ENCODE data around the gene ISOC2. TPM values are rescaled to one million over a fixed set of nuclear protein-coding genes. Genes with fewer than 3 reads are reported as not detected.

The ISOC2 gene
- total and polyA plus RNA-seq, 9 of the 15 experiments (the other 6 are each of a cell fraction or from before 2014, with no cell fraction given), result 1.2 to 229 (median 58.3) TPM

DNA sequence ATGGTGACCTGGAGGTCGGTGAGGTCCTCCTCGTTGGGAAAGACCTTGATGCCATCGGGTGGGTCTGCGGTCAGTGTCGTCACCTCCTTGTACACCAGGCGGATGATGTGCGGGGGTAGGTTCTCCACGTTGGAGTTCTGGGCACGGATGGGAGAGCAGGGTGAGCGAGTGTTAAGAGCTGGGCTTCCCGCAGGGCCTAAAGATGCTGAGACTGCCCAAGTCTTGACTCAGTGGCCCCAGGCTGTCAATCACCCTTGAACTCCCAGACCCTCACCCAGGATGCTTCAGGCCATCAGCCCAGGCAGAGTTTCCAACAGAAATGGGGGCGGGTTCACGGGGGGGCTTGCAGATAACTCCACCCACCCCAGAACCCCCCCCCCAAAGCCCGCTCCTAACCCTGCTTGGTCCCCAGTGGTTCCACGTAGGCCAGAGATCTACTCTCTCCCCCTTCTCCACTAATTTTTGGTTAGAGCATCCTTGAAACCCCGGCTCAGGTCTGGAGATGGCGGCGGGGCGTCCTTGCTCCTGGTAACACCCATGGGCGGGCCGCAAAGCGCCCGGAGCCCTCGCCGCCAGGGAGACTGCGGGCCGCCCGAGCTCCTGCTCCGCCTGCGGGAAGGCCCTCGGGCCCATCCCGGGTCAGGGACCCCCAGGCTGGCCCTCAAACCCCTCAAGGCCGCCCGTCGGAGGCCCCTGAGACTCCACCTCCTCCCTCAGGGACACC is 54.5 kb downstream of the ISOC2 start (continued):
- TF ChIP-seq, protein P1, sequence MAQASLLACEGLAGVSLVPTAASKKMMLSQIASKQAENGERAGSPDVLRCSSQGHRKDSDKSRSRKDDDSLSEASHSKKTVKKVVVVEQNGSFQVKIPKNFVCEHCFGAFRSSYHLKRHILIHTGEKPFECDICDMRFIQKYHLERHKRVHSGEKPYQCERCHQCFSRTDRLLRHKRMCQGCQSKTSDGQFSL (CRISPR knock-in tag; IDR thresholded peaks at IDR 0.05), result no peak
- TF ChIP-seq, protein P1 (tag; IDR thresholded peaks at IDR 0.05), result peak in 1 of 2 experiments; percentile 58; a peak in 1 of 4 replicates
- TF ChIP-seq HDGF (IDR thresholded peaks at IDR 0.05), result no peak
- peak in 1 of 2 experiments; percentile 29; a peak in 1 of 4 replicates for TF ChIP-seq SRF (CRISPR knock-in tag; IDR thresholded peaks at IDR 0.05)
- no peak for TF ChIP-seq EP300 (IDR thresholded peaks at IDR 0.05; ENCODE audit: low read length)

DNA sequence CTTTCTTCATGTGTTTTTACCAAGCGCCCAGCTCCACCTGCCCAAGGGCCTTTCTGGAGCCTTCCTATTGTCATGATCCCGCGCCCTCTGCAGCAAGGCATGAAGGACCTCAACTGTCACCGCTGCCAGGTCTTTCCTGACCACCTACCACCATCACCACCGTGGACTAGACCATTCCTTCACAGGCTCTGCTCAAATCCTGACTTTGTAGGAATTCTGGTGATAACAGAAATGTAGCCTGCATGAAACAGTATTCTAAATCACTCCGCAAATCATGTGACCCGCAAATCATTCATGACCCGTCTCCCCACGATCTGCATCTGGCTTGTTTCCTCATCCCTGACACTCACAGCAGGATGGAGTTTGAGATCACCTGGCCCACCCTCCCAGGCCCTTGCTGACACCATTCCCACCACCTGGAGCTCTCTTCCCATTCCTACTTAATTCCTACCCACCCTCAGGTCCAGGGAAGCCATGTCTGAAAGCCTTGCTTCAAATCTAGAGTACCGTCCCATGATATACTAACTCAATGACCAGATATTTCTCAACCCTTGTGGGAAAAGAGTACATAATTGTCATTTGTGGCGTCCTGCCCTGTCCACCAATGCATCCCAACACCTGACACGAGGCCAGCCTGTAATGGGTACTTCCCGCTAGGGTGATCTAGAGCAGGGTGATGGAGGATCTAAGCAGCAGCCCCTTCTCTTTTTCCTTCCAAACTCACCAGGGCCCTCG is 55.2 kb downstream of the ISOC2 start:
- DNase-seq (ENCODE audit: extremely low read depth in 1 of 4, low spot score in 3 of 4) (no peak), FAIRE-seq (no peak), ATAC-seq (no peak)
- H3K27me3 ChIP-seq (ENCODE audit: control insufficient read depth in 2 of 2, insufficient read depth in 2 of 2, low read length in 2 of 2), result no peaks in the 10 kb centered on the region
- H3K9ac ChIP-seq (ENCODE audit: insufficient read depth in 1 of 2, low read depth in 2 of 2, low read length in 2 of 2), result peak overlapping the region; percentile 95 to 99
- peak overlapping the region; percentile 98 for H3K4me3 ChIP-seq
- POLR2A ChIA-PET, result interaction anchor here (0.6 to 6.6 kb wide), 29 partner anchors 8 to 288 kb away, joined by 3 to 195 read pairs (median 3); partner anchors contain the start of genes NAT14, PPP1R12C, PPP6R1 and PTPRH
- peak overlapping the region; percentile 100 for H3K27ac ChIP-seq (ENCODE audit: extremely low read depth, low read depth, low read length)
- intact Hi-C loops (cut with micrococcal nuclease), result no loop called here
- 34% methylated on average over 12 of the region's 14 CpGs for WGBS (ENCODE audit: insufficient coverage, low coverage, missing lambda C conversion rate)
- peaks cover 18% of the 10 kb centered on the region for H3K9me3 ChIP-seq (replicated peaks; ENCODE audit: control insufficient read depth, insufficient read depth, low read depth, low read length)
- CTCF ChIA-PET (ENCODE audit: low intra/inter-chr PET ratio), result no interaction called here
- peaks cover 49% of the 10 kb centered on the region for H3K79me2 ChIP-seq (ENCODE audit: control insufficient read depth, insufficient read depth, low read length)
- H3K9me1 ChIP-seq (ENCODE audit: control insufficient read depth, insufficient read depth, low read length), result peaks cover 6% of the 10 kb centered on the region
- H2AFZ ChIP-seq (ENCODE audit: low read depth, low read length), result no peak overlapping the region
- in situ Hi-C loops (cut with MboI), result no loop called here
- BruUV-seq (replicated peaks), result TSS peak; percentile 56
- peaks cover 19 to 50% of the 10 kb centered on the region in 2 experiments for H3K4me1 ChIP-seq (replicated peaks in 1 of 2; ENCODE audit: control insufficient read depth in 2 of 2, insufficient read depth in 2 of 2, low read length in 2 of 2)
- peaks cover 53% of the 10 kb centered on the region for H3K36me3 ChIP-seq (ENCODE audit: control insufficient read depth, insufficient read depth, low read length)
- peak overlapping the region; percentile 96 for H3K4me2 ChIP-seq (ENCODE audit: insufficient read depth, low read length)
- peaks cover 33% of the 10 kb centered on the region for H4K20me1 ChIP-seq (replicated peaks; ENCODE audit: control insufficient read depth, insufficient read depth, low read length)
- TF ChIP-seq MAFG (tag; conservative IDR thresholded peaks at IDR 0.05) (no peak), KHSRP (IDR thresholded peaks at IDR 0.05) (no peak)
- TF ChIP-seq, protein P2, sequence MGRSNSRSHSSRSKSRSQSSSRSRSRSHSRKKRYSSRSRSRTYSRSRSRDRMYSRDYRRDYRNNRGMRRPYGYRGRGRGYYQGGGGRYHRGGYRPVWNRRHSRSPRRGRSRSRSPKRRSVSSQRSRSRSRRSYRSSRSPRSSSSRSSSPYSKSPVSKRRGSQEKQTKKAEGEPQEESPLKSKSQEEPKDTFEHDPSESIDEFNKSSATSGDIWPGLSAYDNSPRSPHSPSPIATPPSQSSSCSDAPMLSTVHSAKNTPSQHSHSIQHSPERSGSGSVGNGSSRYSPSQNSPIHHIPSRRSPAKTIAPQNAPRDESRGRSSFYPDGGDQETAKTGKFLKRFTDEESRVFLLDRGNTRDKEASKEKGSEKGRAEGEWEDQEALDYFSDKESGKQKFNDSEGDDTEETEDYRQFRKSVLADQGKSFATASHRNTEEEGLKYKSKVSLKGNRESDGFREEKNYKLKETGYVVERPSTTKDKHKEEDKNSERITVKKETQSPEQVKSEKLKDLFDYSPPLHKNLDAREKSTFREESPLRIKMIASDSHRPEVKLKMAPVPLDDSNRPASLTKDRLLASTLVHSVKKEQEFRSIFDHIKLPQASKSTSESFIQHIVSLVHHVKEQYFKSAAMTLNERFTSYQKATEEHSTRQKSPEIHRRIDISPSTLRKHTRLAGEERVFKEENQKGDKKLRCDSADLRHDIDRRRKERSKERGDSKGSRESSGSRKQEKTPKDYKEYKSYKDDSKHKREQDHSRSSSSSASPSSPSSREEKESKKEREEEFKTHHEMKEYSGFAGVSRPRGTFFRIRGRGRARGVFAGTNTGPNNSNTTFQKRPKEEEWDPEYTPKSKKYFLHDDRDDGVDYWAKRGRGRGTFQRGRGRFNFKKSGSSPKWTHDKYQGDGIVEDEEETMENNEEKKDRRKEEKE (IDR thresholded peaks at IDR 0.05; ENCODE audit: borderline replicate concordance in 1 of 2, control insufficient read depth in 1 of 2, low read depth in 2 of 2, low read length in 1 of 2), result no peak
- TF ChIP-seq, protein P3, sequence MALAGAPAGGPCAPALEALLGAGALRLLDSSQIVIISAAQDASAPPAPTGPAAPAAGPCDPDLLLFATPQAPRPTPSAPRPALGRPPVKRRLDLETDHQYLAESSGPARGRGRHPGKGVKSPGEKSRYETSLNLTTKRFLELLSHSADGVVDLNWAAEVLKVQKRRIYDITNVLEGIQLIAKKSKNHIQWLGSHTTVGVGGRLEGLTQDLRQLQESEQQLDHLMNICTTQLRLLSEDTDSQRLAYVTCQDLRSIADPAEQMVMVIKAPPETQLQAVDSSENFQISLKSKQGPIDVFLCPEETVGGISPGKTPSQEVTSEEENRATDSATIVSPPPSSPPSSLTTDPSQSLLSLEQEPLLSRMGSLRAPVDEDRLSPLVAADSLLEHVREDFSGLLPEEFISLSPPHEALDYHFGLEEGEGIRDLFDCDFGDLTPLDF (CRISPR knock-in tag; IDR thresholded peaks at IDR 0.05), result no peak
